Measurements from ENCODE around the gene SLFN5. TPM values are rescaled to one million over a fixed set of nuclear protein-coding genes. Genes with fewer than 3 reads are reported as not detected.
A peak's percentile ranks its signal among the peaks of the same experiment; 100 is the strongest.

The SLFN5 gene
- total RNA-seq, 2 experiments from 2014 or later: 28.5 to 32.7 TPM

DNA sequence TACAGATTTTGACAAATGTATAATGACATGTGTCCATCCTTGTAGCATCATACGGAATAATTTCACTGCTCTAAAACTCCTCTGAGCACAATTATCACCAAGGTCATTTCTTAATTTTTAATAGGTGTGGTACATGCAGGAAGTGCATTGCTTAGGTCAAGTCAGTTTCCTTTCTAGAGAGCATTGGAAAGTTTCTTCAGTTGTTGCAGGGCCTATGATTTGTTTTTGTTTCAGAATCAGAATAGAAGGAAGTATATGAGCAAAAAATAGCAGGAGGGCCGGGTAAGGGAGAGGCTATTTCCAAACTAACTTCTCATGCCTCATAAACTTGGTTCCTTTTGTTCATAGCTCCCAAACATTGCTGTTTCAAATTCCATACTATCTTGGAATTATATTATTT lies 24.0 kb upstream of the SLFN5 start:
- H3K36me3 ChIP-seq (ENCODE audit: insufficient read depth, low read length): no peaks in the 10 kb centered on the region
- H3K4me3 ChIP-seq (ENCODE audit: low read length): peak overlapping the region; percentile 6
- no peaks in the 10 kb centered on the region for H3K27me3 Mint-ChIP-seq

DNA sequence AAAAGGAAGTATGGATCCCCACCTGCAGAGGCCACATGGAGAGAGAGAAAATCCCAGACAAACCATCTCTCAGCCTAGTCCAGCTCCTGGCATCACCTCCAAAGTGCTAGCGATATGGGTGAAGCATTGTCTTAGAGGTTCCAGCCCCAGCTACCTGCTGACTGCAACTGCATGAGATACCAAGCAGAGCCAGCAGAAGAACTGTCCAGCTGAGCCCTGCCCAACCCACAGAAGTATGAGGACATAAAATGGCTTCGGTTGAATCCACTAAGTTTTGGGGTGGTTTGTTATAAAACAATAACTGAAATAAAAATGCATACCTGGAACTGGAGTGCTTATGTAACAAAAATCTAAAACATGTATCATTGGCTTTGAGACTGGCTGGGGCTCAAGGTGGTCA lies 20.4 kb upstream of the SLFN5 start:
- H3K9me3 ChIP-seq (ENCODE audit: control insufficient read depth in 1 of 2, insufficient read depth in 1 of 2, low read length in 2 of 2): peaks cover 6 to 7% of the 10 kb centered on the region in 2 experiments
- peak overlapping the region; percentile 64 for H3K27ac Mint-ChIP-seq
- DNase-seq (no peak), ATAC-seq (ENCODE audit: poor library complexity) (no peak)
- peaks cover 72% of the 10 kb centered on the region for H3K4me1 Mint-ChIP-seq (ENCODE audit: low read depth)
- H3K36me3 ChIP-seq (ENCODE audit: insufficient read depth, low read length): no peaks in the 10 kb centered on the region
- TF ChIP-seq, protein P1, sequence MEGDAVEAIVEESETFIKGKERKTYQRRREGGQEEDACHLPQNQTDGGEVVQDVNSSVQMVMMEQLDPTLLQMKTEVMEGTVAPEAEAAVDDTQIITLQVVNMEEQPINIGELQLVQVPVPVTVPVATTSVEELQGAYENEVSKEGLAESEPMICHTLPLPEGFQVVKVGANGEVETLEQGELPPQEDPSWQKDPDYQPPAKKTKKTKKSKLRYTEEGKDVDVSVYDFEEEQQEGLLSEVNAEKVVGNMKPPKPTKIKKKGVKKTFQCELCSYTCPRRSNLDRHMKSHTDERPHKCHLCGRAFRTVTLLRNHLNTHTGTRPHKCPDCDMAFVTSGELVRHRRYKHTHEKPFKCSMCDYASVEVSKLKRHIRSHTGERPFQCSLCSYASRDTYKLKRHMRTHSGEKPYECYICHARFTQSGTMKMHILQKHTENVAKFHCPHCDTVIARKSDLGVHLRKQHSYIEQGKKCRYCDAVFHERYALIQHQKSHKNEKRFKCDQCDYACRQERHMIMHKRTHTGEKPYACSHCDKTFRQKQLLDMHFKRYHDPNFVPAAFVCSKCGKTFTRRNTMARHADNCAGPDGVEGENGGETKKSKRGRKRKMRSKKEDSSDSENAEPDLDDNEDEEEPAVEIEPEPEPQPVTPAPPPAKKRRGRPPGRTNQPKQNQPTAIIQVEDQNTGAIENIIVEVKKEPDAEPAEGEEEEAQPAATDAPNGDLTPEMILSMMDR (IDR thresholded peaks at IDR 0.05): no peak
- H3K4me1 ChIP-seq (ENCODE audit: insufficient read depth, low read length): peaks cover 35% of the 10 kb centered on the region
- no peaks in the 10 kb centered on the region for H3K27me3 ChIP-seq (ENCODE audit: control insufficient read depth in 1 of 2, insufficient read depth in 2 of 2, low read length in 2 of 2)
- peaks cover 3% of the 10 kb centered on the region for H3K9me3 Mint-ChIP-seq
- CTCF ChIA-PET: interaction anchor here (0.9 kb wide), 1 partner anchor 81 kb away, joined by 3 read pairs; the partner anchor contains the start of gene NLE1
- no peak overlapping the region for H3K4me3 Mint-ChIP-seq
- intact Hi-C loops (cut with DNase I, micrococcal nuclease): no loop called here
- POLR2A ChIA-PET: interaction anchor here (0.9 to 2.8 kb wide), 6 partner anchors 9 to 356 kb away, joined by 3 to 18 read pairs (median 6); partner anchors contain the start of genes PEX12 and SLFN5
- H3K27ac ChIP-seq (ENCODE audit: low read depth in 1 of 2, low read length in 2 of 2): no peak overlapping the region
- H3K4me3 ChIP-seq (ENCODE audit: low read length): no peak overlapping the region
- no peaks in the 10 kb centered on the region for H3K27me3 Mint-ChIP-seq
- H3K36me3 Mint-ChIP-seq (ENCODE audit: low read depth): peaks cover 32% of the 10 kb centered on the region

More for the DNA sequence above, 24.0 kb upstream of the SLFN5 start:
- ChIA-PET POLR2A (interaction anchor here (0.5 to 3.3 kb wide), 8 partner anchors 13 to 94 kb away, joined by 3 to 52 read pairs (median 5); partner anchors contain the start of gene SLFN5), CTCF (interaction anchor here (2.2 kb wide), 3 partner anchors 21 to 94 kb away, joined by 7 to 8 read pairs (median 8); no protein-coding TSS in a partner anchor)
- peak in 1 of 14 experiments; percentile 67 for DNase-seq
- peak overlapping the region; percentile 76 for H3K4me3 Mint-ChIP-seq
- TF ChIP-seq, protein P1 (IDR thresholded peaks at IDR 0.05): no peak
- peaks cover 3% of the 10 kb centered on the region for H3K9me3 Mint-ChIP-seq
- intact Hi-C loops (cut with DNase I, micrococcal nuclease): loop anchor here in 1 of 2 experiments (1.0 kb wide), 2 partner anchors 23 to 94 kb away; no protein-coding TSS in a partner anchor
- peaks cover 84% of the 10 kb centered on the region for H3K4me1 Mint-ChIP-seq (ENCODE audit: low read depth)
- H3K27me3 ChIP-seq (ENCODE audit: control insufficient read depth in 1 of 2, insufficient read depth in 2 of 2, low read length in 2 of 2): no peaks in the 10 kb centered on the region
- peak overlapping the region; percentile 91 for H3K27ac Mint-ChIP-seq
- peak overlapping the region; percentile 43 to 70 for H3K27ac ChIP-seq (ENCODE audit: low read depth in 1 of 2, low read length in 2 of 2)
- no peak for ATAC-seq (ENCODE audit: poor library complexity)
- peaks cover 63% of the 10 kb centered on the region for H3K4me1 ChIP-seq (ENCODE audit: insufficient read depth, low read length)
- peaks cover 6 to 7% of the 10 kb centered on the region in 2 experiments for H3K9me3 ChIP-seq (ENCODE audit: control insufficient read depth in 1 of 2, insufficient read depth in 1 of 2, low read length in 2 of 2)
- H3K36me3 Mint-ChIP-seq (ENCODE audit: low read depth): peaks cover 20% of the 10 kb centered on the region

DNA sequence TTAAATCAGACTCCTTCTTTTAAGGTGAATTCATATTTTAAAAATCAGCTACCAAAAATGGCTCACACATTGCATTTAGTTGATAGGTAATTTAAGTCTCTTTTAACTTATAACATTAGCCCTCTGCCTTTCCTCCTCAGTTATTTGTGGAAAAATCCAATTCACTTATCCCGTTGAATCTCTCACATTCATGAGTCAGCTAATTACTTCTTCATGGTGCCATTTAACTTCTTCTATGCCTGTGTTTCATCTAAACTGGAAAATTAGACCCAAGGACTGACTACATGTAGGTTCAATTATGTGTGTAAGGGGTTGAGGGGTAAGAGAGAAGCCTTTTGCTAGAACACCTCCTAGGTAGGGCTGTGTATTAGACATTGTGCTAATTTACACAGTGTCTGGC lies 18.4 kb upstream of the SLFN5 start:
- H3K4me1 Mint-ChIP-seq (ENCODE audit: low read depth): peaks cover 73% of the 10 kb centered on the region

More for the DNA sequence above, 18.4 kb upstream of the SLFN5 start:
- TF ChIP-seq, protein P1 (IDR thresholded peaks at IDR 0.05): no peak
- Histone ChIP-seq H3K36me3 (ENCODE audit: insufficient read depth, low read length) (no peaks in the 10 kb centered on the region), H3K4me1 (ENCODE audit: insufficient read depth, low read length) (peaks cover 22% of the 10 kb centered on the region), H3K9me3 (ENCODE audit: control insufficient read depth in 1 of 2, insufficient read depth in 1 of 2, low read length in 2 of 2) (peaks cover 6 to 7% of the 10 kb centered on the region in 2 experiments), H3K27me3 (ENCODE audit: control insufficient read depth in 1 of 2, insufficient read depth in 2 of 2, low read length in 2 of 2) (no peaks in the 10 kb centered on the region), H3K27ac (ENCODE audit: low read depth in 1 of 2, low read length in 2 of 2) (no peak overlapping the region), H3K4me3 (ENCODE audit: low read length) (no peak overlapping the region)
- DNase-seq (no peak), ATAC-seq (ENCODE audit: poor library complexity) (no peak)
- peaks cover 37% of the 10 kb centered on the region for H3K36me3 Mint-ChIP-seq (ENCODE audit: low read depth)
- H3K27me3 Mint-ChIP-seq: no peaks in the 10 kb centered on the region
- ChIA-PET CTCF (no interaction called here), POLR2A (interaction anchor here (1.0 to 2.3 kb wide), 3 partner anchors 10 to 15 kb away, joined by 3 to 9 read pairs (median 7); no protein-coding TSS in a partner anchor)
- H3K4me3 Mint-ChIP-seq: peak overlapping the region; percentile 39
- peak overlapping the region; percentile 7 for H3K27ac Mint-ChIP-seq
- peaks cover 3% of the 10 kb centered on the region for H3K9me3 Mint-ChIP-seq
- intact Hi-C loops (cut with DNase I, micrococcal nuclease): no loop called here

Measured in CD4-positive, alpha-beta T cell (primary cell).